ENCODE data around the gene WDR46. TPM values are rescaled to one million over a fixed set of nuclear protein-coding genes. Genes with fewer than 3 reads are reported as not detected.

Gene WDR46
- total RNA-seq, 1 donor from 2014 or later: 132 TPM

GRCh38 chr6:33306356-33306755 is 17.3 kb upstream of the WDR46 start:
- FAIRE-seq (no peak), DNase-seq (ENCODE audit: low read depth) (no peak)
- no peaks in the 10 kb centered on the region for H3K27me3 ChIP-seq (ENCODE audit: control insufficient read depth, insufficient read depth, low read length)
- H3K4me3 ChIP-seq (ENCODE audit: low read depth, low read length): no peak overlapping the region
- TF ChIP-seq CTCF (IDR thresholded peaks at IDR 0.05; ENCODE audit: insufficient read depth, low read length, severe bottlenecking): no peak
- H3K36me3 ChIP-seq (ENCODE audit: control insufficient read depth, insufficient read depth, low read length): peaks cover 8% of the 10 kb centered on the region

GRCh38 chr6:33305052-33305451 is 16.0 kb upstream of the WDR46 start:
- no peaks in the 10 kb centered on the region for H3K27me3 ChIP-seq (ENCODE audit: control insufficient read depth, insufficient read depth, low read length)
- H3K4me3 ChIP-seq (ENCODE audit: low read depth, low read length): no peak overlapping the region
- no peak for TF ChIP-seq CTCF (IDR thresholded peaks at IDR 0.05; ENCODE audit: insufficient read depth, low read length, severe bottlenecking)
- H3K36me3 ChIP-seq (ENCODE audit: control insufficient read depth, insufficient read depth, low read length): peaks cover 8% of the 10 kb centered on the region
- FAIRE-seq: no peak
- no peak for DNase-seq (ENCODE audit: low read depth)

GRCh38 chr6:33304216-33304615 is 15.2 kb upstream of the WDR46 start:
- Histone ChIP-seq H3K4me3 (ENCODE audit: low read depth, low read length) (no peak overlapping the region), H3K36me3 (ENCODE audit: control insufficient read depth, insufficient read depth, low read length) (peaks cover 8% of the 10 kb centered on the region), H3K27me3 (ENCODE audit: control insufficient read depth, insufficient read depth, low read length) (no peaks in the 10 kb centered on the region)
- TF ChIP-seq CTCF (IDR thresholded peaks at IDR 0.05; ENCODE audit: insufficient read depth, low read length, severe bottlenecking): no peak
- DNase-seq (ENCODE audit: low read depth) (no peak), FAIRE-seq (no peak)

- no peak for DNase-seq (ENCODE audit: low read depth)
- TF ChIP-seq CTCF (IDR thresholded peaks at IDR 0.05; ENCODE audit: insufficient read depth, low read length, severe bottlenecking): no peak
- Histone ChIP-seq H3K27me3 (ENCODE audit: control insufficient read depth, insufficient read depth, low read length) (no peaks in the 10 kb centered on the region), H3K4me3 (ENCODE audit: low read depth, low read length) (no peak overlapping the region), H3K36me3 (ENCODE audit: control insufficient read depth, insufficient read depth, low read length) (peaks cover 8% of the 10 kb centered on the region)
- no peak for FAIRE-seq
Observed at GRCh38 chr6:33301877-33302276, 12.8 kb upstream of the WDR46 start.

GRCh38 chr6:33299237-33299944 is 10.4 kb upstream of the WDR46 start:
- TF ChIP-seq CTCF (IDR thresholded peaks at IDR 0.05; ENCODE audit: insufficient read depth, low read length, severe bottlenecking): peak; percentile 87
- DNase-seq (ENCODE audit: low read depth) (peak; percentile 75), FAIRE-seq (no peak)
- H3K36me3 ChIP-seq (ENCODE audit: control insufficient read depth, insufficient read depth, low read length): peaks cover 21% of the 10 kb centered on the region
- no peaks in the 10 kb centered on the region for H3K27me3 ChIP-seq (ENCODE audit: control insufficient read depth, insufficient read depth, low read length)
- H3K4me3 ChIP-seq (ENCODE audit: low read depth, low read length): peak overlapping the region; percentile 90

- FAIRE-seq (no peak), DNase-seq (ENCODE audit: low read depth) (peak; percentile 32)
- H3K4me3 ChIP-seq (ENCODE audit: low read depth, low read length): peak within 1 kb of the TSS; percentile 90
- peaks cover 18% of the 10 kb centered on the region for H3K36me3 ChIP-seq (ENCODE audit: control insufficient read depth, insufficient read depth, low read length)
- H3K27me3 ChIP-seq (ENCODE audit: control insufficient read depth, insufficient read depth, low read length): no peaks in the 10 kb centered on the region
- no peak for TF ChIP-seq CTCF (IDR thresholded peaks at IDR 0.05; ENCODE audit: insufficient read depth, low read length, severe bottlenecking)
Observed at GRCh38 chr6:33298773-33299236, 9.8 kb upstream of the WDR46 start, which contains the start of gene RGL2. TSS of gene RGL2 (minus strand) at chr6:33298942. CDS start at chr6:33298610, 332 bp downstream.
